GM04503 (cell line): ENCODE data around the gene DNAL1.
A peak's percentile ranks its signal among the peaks of the same experiment; 100 is the strongest.
"Not testable (repeated sequence)": the region's sequence is repeated elsewhere in the genome, so short reads cannot be mapped to it uniquely, and the experiment has no call there.

Experiments
- DNase-seq: peaks from one replicate; pipeline ENCODE4 v3.0.0-alpha.2; 2012; ENCODE audit warnings: low read depth

Gene DNAL1

GRCh38 chr14:73708076-73708475, 63.3 kb downstream of the DNAL1 start:
- not testable (repeated sequence) for DNase-seq

- DNase-seq, result no peak
Measured at GRCh38 chr14:73709904-73710469, 65.2 kb downstream of the DNAL1 start.

GRCh38 chr14:73710737-73711136, 66.0 kb downstream of the DNAL1 start:
- DNase-seq, result no peak

DNA sequence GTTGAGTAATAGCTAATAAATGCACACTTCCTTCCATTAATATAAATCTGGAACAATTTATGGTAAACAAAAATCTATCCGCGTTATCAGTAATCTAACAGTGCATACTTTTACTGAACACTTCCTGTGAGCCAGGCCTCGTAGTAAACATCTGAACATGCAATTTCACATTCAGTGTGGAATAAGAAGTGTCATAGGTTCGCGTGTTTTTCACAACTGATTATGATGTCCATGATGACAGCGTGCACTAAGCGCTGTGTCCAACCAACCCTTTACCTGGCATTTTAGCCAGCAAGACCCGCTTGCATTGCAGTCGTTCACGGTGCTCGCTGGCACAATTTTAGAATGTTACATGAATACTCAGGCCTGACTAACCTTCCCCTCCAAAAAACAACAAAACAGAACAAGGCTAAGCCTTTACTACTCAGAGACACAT, 67.3 kb downstream of the DNAL1 start:
- DNase-seq, result no peak

DNA sequence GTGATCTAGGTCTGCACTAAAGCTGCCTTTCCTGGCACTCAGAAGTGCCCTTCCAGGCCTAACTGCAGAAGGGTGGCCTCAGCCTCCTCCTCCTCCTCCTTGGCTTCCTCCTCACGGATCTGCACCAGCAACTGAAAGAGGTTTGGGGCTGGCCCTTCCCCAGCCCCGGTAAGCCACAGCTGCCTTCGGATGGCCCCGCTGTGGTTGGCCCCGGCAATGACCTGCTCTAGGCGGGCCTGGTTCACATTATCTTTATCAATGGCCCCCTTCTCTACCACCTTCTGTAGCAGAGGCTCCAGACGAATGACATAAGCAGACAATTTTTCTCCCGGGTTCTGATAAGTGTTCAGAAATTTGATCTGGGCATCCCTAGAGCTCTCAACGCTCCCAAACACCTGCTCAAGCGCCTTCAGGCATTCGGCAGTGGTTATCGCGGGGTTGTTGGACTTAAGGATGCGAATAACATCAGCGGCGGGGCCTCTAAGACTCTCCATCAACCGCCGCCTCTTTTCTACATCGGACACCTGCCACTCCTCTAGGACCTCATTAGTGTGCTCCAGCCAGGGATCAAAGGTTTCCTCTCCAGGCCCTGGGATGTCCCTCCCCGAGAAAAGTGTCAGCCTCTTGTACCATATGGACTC, 67.9 kb downstream of the DNAL1 start:
- DNase-seq, result no peak

DNA sequence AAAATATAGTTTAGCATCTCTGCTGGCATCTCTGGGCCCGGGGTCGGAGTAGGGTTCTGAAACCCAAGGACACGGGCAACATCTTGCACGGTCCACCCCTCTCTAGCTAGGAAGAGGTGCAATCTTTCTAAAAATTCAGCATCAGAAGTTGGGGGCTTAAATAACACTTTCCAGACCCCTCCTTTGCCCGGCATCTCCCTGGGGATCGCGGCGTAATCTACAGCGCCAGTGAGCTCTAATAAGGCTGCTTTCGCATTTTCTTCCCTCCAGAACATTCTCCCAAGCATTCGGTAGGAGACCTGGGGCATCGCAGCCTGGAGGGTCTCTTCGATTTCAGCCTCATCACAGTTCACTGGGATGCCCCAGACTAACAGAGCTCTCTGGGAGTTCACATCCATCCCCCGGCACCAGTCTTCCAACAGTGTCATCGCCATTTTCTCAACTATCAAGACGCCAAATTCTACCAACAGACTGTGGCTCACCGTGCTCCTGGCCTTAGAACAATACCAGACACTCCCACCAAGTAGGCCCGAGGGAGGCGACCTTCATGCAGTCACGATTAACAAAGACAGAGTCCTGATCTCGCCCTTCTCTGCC, 68.5 kb downstream of the DNAL1 start:
- no peak for DNase-seq

DNA sequence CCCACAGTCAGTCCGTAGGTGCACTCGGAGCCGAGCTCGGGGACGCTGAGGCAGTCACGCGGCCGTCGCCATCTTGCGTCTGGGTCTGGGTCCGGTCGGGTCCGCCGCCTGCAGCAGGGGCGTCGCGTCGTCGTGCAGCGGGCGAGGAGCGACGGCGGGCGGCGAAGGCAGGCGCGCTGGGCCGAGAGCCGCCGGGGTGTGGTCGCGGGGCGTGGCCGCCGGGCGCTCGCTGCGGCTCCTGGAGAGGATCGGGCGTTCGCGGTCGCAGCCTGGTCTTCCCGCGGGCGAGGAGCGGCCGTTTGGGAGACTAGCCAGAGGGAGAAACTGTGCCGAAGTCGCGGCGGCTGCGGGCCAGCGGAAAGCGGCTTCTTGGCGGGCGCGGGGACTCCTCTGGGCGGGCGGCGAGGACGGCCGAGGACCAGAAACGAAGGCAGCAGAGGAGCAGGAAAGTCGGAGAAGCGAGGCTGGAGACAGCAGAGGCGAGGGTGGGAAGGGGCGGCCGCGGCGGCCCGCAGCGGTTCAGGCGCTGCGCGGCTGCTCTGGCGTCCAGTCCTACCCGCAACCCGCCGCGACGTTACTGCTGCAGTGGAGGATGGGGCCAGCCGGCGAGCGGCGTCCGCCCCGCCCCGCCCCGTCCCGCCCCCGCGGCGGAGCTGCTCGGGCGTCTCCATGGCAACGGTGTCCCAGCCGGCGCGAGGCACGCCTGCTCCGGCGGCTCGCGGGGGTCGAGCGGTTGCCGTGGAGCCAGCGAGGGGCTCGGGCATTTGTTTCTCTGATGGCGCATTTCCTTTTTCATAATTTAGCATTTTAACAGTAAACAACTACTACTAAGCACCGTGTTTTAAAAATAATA, 69.2 kb downstream of the DNAL1 start, which contains the start of gene PNMA1:
Gene PNMA1, minus strand, starts transcription at position 582 of the 853 bp plus-strand sequence. CDS start 745 bp downstream, outside the sequence.
- DNase-seq, result no peak

GRCh38 chr14:73714656-73715081, 69.9 kb downstream of the DNAL1 start:
- no peak for DNase-seq

DNA sequence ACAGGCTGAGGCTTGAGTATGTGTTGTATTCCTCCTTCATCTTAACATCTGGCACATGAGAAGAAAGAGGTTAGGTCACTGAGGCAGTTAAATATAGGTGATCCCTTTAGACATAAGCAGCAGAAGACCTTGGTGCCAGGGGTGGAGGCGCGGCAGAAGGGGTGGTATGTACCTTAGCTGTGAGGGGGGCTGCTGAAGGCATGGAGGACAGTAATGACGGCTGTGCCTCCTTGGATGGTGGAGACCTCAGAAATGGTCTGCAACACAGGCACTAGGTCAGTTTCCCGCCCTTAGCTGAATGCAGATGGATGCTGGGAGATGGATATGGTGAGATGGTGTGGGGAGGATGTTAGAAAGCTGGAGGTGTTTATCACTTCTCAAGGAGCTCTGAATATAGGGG, 70.9 kb downstream of the DNAL1 start:
- no peak for DNase-seq

- DNase-seq, result no peak
Measured at GRCh38 chr14:73717266-73717665, 72.5 kb downstream of the DNAL1 start.

DNA sequence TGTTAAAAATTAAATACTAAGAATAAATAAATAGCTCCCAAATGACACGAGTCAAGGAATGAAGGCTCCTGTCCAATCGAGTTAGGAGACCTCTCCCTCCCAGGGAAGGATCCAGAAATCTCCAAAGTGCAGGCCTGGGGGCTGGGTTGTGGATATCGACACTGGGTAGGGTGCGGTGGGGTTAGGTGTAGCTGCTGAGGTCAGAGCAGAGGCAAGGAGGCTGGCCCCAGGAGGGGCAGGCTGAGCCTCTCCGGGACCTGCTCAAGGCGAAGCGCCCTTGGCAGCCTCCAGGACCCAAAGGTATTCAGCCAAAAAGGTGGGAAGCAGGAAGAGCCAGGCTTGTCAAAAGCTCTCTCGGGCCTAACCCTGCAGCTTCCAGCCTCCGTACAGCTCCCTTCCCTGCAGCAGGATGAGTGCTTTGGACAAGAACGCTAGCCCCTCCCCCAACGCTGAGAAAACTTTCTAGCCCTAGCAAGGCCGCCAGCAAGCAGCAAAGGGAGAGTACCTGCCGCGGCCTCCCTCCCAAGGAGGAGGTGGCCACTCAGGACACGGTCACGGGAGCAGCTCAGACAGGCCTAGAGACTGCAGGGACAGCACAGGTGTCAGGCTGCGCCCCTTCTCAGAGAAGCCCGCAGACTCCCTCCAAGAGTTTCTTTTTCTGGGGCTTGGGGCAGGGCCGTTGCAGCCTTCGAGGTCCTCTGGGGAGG, 73.1 kb downstream of the DNAL1 start:
- no peak for DNase-seq

DNA sequence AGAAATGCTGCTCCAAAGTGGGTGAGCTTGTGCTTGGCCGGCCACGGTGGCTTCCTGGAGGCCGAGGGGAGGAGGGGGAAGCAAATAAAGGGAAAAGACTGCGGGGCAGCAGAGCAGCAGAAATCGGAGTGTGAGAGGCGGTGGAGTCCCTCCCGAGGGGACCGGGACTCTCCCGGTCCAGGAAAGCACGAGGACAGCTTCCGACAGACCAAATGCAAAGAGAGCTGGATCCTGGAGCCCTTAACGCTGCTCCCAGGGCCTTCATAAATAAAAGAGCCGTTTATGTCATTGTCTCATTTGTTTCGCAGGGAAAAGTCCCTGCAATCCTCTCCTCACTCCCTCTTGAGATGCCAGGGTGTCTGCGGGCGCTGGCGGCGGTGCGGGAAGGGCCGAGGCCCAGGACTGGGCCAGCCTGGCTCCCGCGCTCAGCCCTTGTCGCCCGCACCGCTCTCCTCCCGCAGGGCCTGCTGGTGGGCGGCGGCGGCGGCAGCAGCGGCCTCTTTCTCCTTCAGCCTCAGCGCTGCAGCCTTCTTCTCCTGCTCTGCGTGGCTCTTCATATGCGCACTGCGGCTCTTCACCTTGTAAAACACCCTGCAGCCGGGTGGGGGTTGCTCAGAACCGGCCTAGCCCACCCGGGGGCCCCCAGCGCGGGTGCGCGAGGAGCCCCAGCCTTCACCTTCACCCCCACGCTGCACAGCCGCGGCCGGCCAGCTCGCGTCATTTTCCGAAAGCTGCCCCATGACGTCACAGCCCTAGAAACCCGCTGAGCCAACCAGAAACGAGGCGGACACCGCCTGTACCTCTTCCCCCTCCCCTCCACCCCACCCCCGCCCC, 73.8 kb downstream of the DNAL1 start:
- DNase-seq, result no peak

GRCh38 chr14:73719361-73719760, 74.6 kb downstream of the DNAL1 start:
- no peak for DNase-seq

DNA sequence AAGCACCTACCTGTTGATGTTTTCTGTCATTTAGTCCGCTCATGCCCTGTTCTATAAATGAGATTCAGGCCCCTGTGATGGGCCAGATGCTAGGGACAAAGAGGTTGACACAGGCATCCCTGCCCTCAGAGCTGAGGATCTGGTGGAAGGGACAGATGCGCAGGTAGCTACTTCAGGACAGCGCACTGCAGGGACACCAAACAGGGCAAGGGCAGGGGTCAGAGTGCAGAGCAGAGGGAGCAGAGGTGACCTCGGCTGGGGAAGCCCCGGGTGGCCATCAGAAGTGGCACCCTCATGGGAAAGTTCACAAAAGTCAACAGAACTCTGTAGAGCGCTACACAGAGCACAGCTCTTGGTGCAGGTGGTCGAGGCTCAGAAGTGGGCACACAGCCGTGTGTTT, 75.0 kb downstream of the DNAL1 start:
- no peak for DNase-seq

DNA sequence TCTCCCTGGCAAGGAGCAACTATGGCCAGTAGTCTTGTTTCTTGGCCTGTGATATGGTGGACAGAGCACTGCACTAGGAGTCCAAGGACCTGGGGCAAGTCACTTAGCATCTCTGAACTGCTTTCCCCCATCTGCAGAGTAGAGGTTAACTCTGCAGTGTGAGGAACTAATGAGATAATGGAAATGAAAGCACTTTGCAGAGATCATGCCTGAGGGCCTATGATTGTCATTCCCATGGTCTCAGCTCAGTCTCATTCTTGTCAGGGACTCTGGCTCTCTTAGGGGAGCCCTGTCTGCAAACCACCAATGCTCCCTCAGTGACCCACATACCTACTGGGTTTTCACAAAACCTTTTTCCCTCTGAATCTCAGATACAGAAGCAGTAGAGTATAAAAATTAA, 75.8 kb downstream of the DNAL1 start:
- no peak for DNase-seq

- DNase-seq, result no peak
Measured at GRCh38 chr14:73721101-73721821, 76.5 kb downstream of the DNAL1 start.

- DNase-seq, result no peak
Measured at GRCh38 chr14:73722581-73722980, 77.8 kb downstream of the DNAL1 start.

DNA sequence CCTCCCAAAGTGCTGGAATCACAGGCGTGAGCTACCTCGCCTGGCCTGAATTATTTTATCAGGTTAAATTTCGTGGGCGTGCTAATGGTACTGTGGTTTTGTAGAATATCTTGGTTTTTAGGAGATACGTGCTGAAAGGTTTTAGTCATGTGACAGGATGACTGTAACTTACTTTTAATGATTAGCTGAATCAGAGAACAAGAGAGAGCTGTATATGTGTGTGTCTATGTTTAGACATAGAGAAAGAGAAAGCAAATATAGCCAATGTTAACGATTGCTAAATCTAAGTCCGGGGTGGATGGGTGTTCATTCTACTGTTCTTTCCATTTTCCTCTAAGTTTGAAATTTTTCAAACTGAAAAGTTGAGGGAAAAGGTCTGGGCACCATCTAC, 78.6 kb downstream of the DNAL1 start:
- peak; percentile 19 for DNase-seq

DNA sequence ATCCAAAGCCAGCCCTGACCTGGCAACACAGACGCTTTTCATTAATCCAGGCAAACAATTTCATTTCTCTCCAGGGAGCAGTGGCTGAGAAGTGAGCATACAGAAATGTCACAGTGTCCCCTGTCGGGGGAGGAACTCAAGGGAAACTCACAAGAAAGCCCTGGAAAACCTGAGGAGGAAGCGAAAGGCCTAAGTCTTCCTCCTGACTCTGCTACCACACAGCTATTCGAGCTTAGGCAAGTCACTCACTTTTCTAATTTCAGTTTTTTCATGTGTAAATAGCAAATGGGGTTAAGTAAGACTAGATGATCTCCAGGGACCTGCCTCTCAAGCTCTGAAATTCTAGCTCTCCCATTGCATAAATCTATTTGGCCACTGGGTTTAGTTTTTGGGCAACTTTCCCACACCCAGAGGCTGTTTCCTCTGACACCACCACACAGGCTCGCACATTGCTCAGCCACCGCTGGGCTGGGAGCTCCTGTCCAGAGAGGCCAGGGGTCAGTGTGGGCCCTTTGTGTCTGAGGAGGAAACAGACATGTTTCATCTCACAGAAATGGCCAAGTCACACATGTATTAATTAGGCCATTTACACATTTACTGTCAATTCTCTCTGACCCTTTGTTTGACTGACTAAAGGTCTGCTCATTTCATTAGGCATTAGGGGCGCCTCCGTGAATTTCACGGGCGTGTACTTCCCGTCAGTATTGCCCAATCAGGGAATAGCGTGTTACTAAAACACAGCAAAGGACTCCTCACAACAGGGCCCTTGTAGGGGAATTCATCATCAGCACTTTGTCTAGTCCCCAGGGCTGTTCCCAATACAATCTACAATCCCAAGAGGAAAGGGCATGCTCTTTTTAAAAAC, 79.2 kb downstream of the DNAL1 start:
- peak; percentile 98 for DNase-seq
